Sigmoid colon (tissue), 3 donors: ENCODE data around the gene PIM1.
"Not testable (repeated sequence)": the region's sequence is repeated elsewhere in the genome, so short reads cannot be mapped to it uniquely, and the experiment has no call there.

Experiments used
- POLR2A ChIP-seq, 2 donors: fragments of 450-650 bp; IDR thresholded peaks; one replicate each; pipeline ENCODE4 v1.6.1; 2016; ENCODE audit warnings: antibody characterized with exemption in 2 of 2, mild to moderate bottlenecking in 2 of 2, moderate library complexity in 2 of 2
- TF ChIP-seq, protein P1 (sequence below), 4 experiments: fragments of 450-650 bp in 3 of 4; fragments of 200-600 bp in 1 of 4; IDR thresholded peaks; one replicate each; pipeline ENCODE4 v1.5.1; 2016 to 2019; ENCODE audit warnings: antibody characterized with exemption in 4 of 4, mild to moderate bottlenecking in 3 of 4, moderate library complexity in 2 of 4

- TF ChIP-seq, protein P1, sequence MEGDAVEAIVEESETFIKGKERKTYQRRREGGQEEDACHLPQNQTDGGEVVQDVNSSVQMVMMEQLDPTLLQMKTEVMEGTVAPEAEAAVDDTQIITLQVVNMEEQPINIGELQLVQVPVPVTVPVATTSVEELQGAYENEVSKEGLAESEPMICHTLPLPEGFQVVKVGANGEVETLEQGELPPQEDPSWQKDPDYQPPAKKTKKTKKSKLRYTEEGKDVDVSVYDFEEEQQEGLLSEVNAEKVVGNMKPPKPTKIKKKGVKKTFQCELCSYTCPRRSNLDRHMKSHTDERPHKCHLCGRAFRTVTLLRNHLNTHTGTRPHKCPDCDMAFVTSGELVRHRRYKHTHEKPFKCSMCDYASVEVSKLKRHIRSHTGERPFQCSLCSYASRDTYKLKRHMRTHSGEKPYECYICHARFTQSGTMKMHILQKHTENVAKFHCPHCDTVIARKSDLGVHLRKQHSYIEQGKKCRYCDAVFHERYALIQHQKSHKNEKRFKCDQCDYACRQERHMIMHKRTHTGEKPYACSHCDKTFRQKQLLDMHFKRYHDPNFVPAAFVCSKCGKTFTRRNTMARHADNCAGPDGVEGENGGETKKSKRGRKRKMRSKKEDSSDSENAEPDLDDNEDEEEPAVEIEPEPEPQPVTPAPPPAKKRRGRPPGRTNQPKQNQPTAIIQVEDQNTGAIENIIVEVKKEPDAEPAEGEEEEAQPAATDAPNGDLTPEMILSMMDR (IDR thresholded peaks at IDR 0.05): not testable (repeated sequence)
- not testable (repeated sequence) for TF ChIP-seq POLR2A (IDR thresholded peaks at IDR 0.05)
These were observed 26.5 kb downstream of the PIM1 start for GRCh38 chr6:37196451-37196850.
